NCI-H1092 treated with DMSO at 0.1 percent for 48 hours (cell line): ENCODE data around the gene NKX1-2.
A peak's percentile ranks its signal among the peaks of the same experiment; 100 is the strongest.

ENCODE experiments used
- DNase-seq: peaks from one replicate; lab custom pipeline; 2025; lab: John Stamatoyannopoulos, UW

The NKX1-2 gene

GRCh38 chr10:124476043-124476725, 26.3 kb upstream of the NKX1-2 start:
- no peak for DNase-seq

- DNase-seq, result no peak
Measured at GRCh38 chr10:124474514-124475070, 24.8 kb upstream of the NKX1-2 start.

- DNase-seq, result no peak
Measured at GRCh38 chr10:124473070-124473469, 23.2 kb upstream of the NKX1-2 start.

GRCh38 chr10:124472071-124472470, 22.2 kb upstream of the NKX1-2 start:
- no peak for DNase-seq

GRCh38 chr10:124470544-124471434, 21.0 kb upstream of the NKX1-2 start:
- no peak for DNase-seq

GRCh38 chr10:124469956-124470484, 20.2 kb upstream of the NKX1-2 start:
- DNase-seq, result no peak

GRCh38 chr10:124468624-124469023, 18.8 kb upstream of the NKX1-2 start:
- DNase-seq, result no peak

GRCh38 chr10:124467165-124467564, 17.3 kb upstream of the NKX1-2 start:
- no peak for DNase-seq

GRCh38 chr10:124465777-124466488, 16.1 kb upstream of the NKX1-2 start:
- DNase-seq, result no peak

- DNase-seq, result no peak
Measured at GRCh38 chr10:124465003-124465776, 15.4 kb upstream of the NKX1-2 start.

GRCh38 chr10:124464028-124464965, 14.5 kb upstream of the NKX1-2 start:
- DNase-seq, result no peak

- no peak for DNase-seq
Measured at GRCh38 chr10:124462348-124462695, 12.5 kb upstream of the NKX1-2 start.

- peak; percentile 28 for DNase-seq
Measured at GRCh38 chr10:124461642-124462347, 12.0 kb upstream of the NKX1-2 start, which contains the start of gene LHPP. Gene LHPP, plus strand, starts transcription at chr10:124461823. Its CDS starts 40 bp downstream, at chr10:124461863.

GRCh38 chr10:124460144-124460543, 10.3 kb upstream of the NKX1-2 start:
- no peak for DNase-seq

GRCh38 chr10:124459395-124459794, 9.6 kb upstream of the NKX1-2 start:
- DNase-seq, result no peak

- DNase-seq, result no peak
Measured at GRCh38 chr10:124458889-124459288, 9.1 kb upstream of the NKX1-2 start.

GRCh38 chr10:124458473-124458872, 8.6 kb upstream of the NKX1-2 start:
- no peak for DNase-seq

- no peak for DNase-seq
Measured at GRCh38 chr10:124455441-124455840, 5.6 kb upstream of the NKX1-2 start.

- no peak for DNase-seq
Measured at GRCh38 chr10:124453960-124454610, 4.2 kb upstream of the NKX1-2 start.
